GM12801 (cell line): Measurements from ENCODE around the gene CLCN7.

Experiments
- CTCF ChIP-seq: IDR thresholded peaks from one replicate; pipeline ENCODE4 v1.5.1; 2011; ENCODE audit warnings: control low read depth; ENCODE audit not compliant: insufficient read length; ENCODE audit errors: extremely low read depth

CLCN7 gene

GRCh38 chr16:1474796-1475551, at the start of gene CLCN7:
Gene CLCN7, minus strand, starts transcription at chr16:1475028. Its CDS starts 54 bp downstream, at chr16:1474974.
- TF ChIP-seq CTCF = no peak

- TF ChIP-seq CTCF = no peak
Measured at GRCh38 chr16:1524366-1524765, 49.5 kb upstream of the CLCN7 start.

GRCh38 chr16:1523581-1524245, 48.9 kb upstream of the CLCN7 start:
- TF ChIP-seq CTCF = no peak

GRCh38 chr16:1520461-1520860, 45.6 kb upstream of the CLCN7 start:
- no peak for TF ChIP-seq CTCF

- no peak for TF ChIP-seq CTCF
Measured at GRCh38 chr16:1519831-1520230, 45.0 kb upstream of the CLCN7 start.

GRCh38 chr16:1518626-1519135, 43.9 kb upstream of the CLCN7 start:
- no peak for TF ChIP-seq CTCF

- no peak for TF ChIP-seq CTCF
Measured at GRCh38 chr16:1514507-1514906, 39.7 kb upstream of the CLCN7 start.
